ENCODE data around the gene RSL1D1. TPM values are rescaled to one million over a fixed set of nuclear protein-coding genes. Genes with fewer than 3 reads are reported as not detected.
A peak's percentile ranks its signal among the peaks of the same experiment; 100 is the strongest.

RSL1D1 gene
- total and polyA plus RNA-seq, 11 donors: 38.3 to 125 (median 88.1) TPM

DNA sequence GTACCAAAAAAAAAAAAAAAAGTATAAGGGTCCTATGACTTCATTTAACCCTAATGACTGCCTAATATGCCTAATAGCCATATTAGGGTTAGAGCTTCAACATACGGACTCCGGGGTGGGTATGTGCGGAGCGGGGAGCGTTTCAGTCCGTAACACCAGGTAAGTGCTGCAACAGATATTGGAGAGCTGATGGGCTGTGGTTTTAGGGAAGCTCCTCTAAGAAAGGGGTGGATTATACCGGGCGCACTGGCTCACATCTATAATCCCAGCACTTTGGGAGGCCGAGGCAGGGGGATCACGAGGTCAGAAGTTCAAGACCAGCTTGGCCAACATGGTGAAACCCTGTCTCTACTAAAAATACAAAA lies 52.3 kb downstream of the RSL1D1 start:
- no peaks in the 10 kb centered on the region for H3K27me3 ChIP-seq
- no peak for DNase-seq
- peak overlapping the region in 2 of 12 donors; percentile 94 to 98 for H3K4me3 ChIP-seq
- peaks cover 0 to 14% (median 0%) of the 10 kb centered on the region in 9 donors for H3K36me3 ChIP-seq
- peaks cover 3 to 61% (median 39%) of the 10 kb centered on the region in 12 donors for H3K4me1 ChIP-seq
- TF ChIP-seq POLR2A (IDR thresholded peaks at IDR 0.05): no peak
- TF ChIP-seq, protein P1, sequence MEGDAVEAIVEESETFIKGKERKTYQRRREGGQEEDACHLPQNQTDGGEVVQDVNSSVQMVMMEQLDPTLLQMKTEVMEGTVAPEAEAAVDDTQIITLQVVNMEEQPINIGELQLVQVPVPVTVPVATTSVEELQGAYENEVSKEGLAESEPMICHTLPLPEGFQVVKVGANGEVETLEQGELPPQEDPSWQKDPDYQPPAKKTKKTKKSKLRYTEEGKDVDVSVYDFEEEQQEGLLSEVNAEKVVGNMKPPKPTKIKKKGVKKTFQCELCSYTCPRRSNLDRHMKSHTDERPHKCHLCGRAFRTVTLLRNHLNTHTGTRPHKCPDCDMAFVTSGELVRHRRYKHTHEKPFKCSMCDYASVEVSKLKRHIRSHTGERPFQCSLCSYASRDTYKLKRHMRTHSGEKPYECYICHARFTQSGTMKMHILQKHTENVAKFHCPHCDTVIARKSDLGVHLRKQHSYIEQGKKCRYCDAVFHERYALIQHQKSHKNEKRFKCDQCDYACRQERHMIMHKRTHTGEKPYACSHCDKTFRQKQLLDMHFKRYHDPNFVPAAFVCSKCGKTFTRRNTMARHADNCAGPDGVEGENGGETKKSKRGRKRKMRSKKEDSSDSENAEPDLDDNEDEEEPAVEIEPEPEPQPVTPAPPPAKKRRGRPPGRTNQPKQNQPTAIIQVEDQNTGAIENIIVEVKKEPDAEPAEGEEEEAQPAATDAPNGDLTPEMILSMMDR (IDR thresholded peaks at IDR 0.05): no peak
- peak overlapping the region in 9 of 12 donors; percentile 14 to 99 (median 95) for H3K27ac ChIP-seq
- no peak for ATAC-seq
- no peaks in the 10 kb centered on the region for H3K9me3 ChIP-seq
- WGBS, 4 donors: 92 to 99% (median 96%) methylated on average over 10 of the region's 10 CpGs
- intact Hi-C loops (cut with DNase I): loop anchor here in 9 of 10 donors (2.0 to 10.0 kb wide), 6 partner anchors 53 to 857 kb away; partner anchors contain the start of genes TXNDC11 (in 6 of the 9), CLEC16A (in 1 of the 9), DEXI (in 1 of the 9) and RSL1D1 (in 1 of the 9)

GRCh38 chr16:11797957-11798299 lies 53.4 kb downstream of the RSL1D1 start:
- Histone ChIP-seq H3K27ac (peak overlapping the region; percentile 57 to 99 (median 96)), H3K4me1 (peaks cover 3 to 72% (median 48%) of the 10 kb centered on the region in 12 donors), H3K27me3 (no peaks in the 10 kb centered on the region), H3K9me3 (no peaks in the 10 kb centered on the region), H3K4me3 (peak overlapping the region; percentile 25 to 100 (median 87)), H3K36me3 (peaks cover 0 to 22% (median 1%) of the 10 kb centered on the region in 9 donors)
- TF ChIP-seq POLR2A (IDR thresholded peaks at IDR 0.05): no peak
- TF ChIP-seq, protein P1 (IDR thresholded peaks at IDR 0.05): no peak
- intact Hi-C loops (cut with DNase I): loop anchor here in 9 of 10 donors (2.0 to 10.0 kb wide), 8 partner anchors 53 to 856 kb away; partner anchors contain the start of genes TXNDC11 (in 7 of the 9), RSL1D1 (in 2 of the 9), CLEC16A (in 1 of the 9) and DEXI (in 1 of the 9)
- peak in 2 of 4 donors; percentile 2 to 3 for ATAC-seq
- DNase-seq: no peak
- 6 to 8% (median 7%) methylated on average over 7 of the region's 7 CpGs for WGBS, 4 donors

GRCh38 chr16:11797166-11797956 lies 54.0 kb downstream of the RSL1D1 start, which contains the start of gene ZC3H7A:
ZC3H7A (minus strand) TSS chr16:11797258; CDS start chr16:11782354, 14,904 bp downstream.
- ATAC-seq: peak; percentile 98 to 99 (median 99)

More at GRCh38 chr16:11797166-11797956, 54.0 kb downstream of the RSL1D1 start, which contains the start of gene ZC3H7A:
- WGBS, 4 donors: 0 to 1% (median 1%) methylated on average over 21 to 80 of the region's 80 CpGs
- TF ChIP-seq, protein P1 (IDR thresholded peaks at IDR 0.05): peak; percentile 55 to 98 (median 86)
- peak; percentile 47 to 87 for TF ChIP-seq POLR2A (IDR thresholded peaks at IDR 0.05)
- Histone ChIP-seq H3K4me3 (peak within 1 kb of the TSS; percentile 59 to 100 (median 96)), H3K4me1 (peaks cover 7 to 78% (median 53%) of the 10 kb centered on the region in 12 donors), H3K27ac (peak within 1 kb of the TSS; percentile 87 to 99 (median 98)), H3K36me3 (peaks cover 0 to 26% (median 7%) of the 10 kb centered on the region in 9 donors), H3K9me3 (no peaks in the 10 kb centered on the region), H3K27me3 (no peaks in the 10 kb centered on the region)
- intact Hi-C loops (cut with DNase I): loop anchor here in 9 of 10 donors (2.0 to 10.0 kb wide), 7 partner anchors 53 to 855 kb away; partner anchors contain the start of genes TXNDC11 (in 7 of the 9), RSL1D1 (in 2 of the 9), CLEC16A (in 1 of the 9) and DEXI (in 1 of the 9)
- peak; percentile 96 to 99 (median 99) for DNase-seq

Measured in heart left ventricle (tissue), 16 donors.